ENCODE results near the gene NSMF. TPM values are rescaled to one million over a fixed set of nuclear protein-coding genes. Genes with fewer than 3 reads are reported as not detected.

Gene NSMF
- total RNA-seq, 1 donor from 2014 or later: 67.8 TPM

DNA sequence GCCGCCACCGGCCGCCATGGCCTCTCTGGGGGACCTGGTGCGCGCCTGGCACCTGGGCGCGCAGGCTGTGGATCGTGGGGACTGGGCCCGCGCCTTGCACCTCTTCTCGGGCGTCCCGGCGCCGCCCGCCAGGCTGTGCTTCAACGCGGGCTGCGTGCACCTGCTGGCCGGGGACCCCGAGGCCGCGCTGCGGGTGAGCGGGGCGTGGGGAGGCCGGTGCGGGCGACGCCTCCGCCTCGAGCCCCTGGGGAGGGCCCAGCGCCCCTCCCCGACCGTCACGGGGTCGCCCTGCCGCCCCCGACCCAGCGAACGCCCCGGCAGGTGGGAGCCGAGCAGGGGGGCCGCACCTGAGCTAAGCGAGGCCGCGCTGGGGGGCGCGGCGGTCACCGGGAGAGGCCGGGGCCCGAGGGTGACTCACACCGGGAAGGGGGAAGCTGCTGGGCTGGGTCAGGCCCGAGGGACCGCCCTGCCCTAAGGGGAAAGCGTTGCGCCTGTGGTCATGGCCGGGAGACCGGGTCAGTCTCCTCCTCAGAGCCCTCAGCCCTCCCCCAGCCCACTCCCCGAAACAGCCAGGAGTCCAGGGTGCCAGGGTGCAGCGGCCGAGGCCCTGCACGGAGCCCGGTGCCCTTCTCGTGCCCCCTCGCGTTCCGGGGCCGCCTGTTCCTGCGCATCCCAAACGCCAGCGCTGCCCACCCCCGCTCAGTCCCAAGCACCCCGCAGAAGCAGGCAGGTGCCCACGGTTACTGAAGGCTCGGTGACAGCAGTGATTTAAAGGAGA, 35.4 kb downstream of the NSMF start:
- Mint-ChIP-seq H3K27ac (no peak overlapping the region), H3K9me3 (no peaks in the 10 kb centered on the region), H3K36me3 (no peaks in the 10 kb centered on the region), H3K4me1 (ENCODE audit: unreplicated experiment) (peaks cover 15% of the 10 kb centered on the region), H3K4me3 (peak overlapping the region; percentile 77), H3K27me3 (no peaks in the 10 kb centered on the region)
- TF ChIP-seq, protein P1, sequence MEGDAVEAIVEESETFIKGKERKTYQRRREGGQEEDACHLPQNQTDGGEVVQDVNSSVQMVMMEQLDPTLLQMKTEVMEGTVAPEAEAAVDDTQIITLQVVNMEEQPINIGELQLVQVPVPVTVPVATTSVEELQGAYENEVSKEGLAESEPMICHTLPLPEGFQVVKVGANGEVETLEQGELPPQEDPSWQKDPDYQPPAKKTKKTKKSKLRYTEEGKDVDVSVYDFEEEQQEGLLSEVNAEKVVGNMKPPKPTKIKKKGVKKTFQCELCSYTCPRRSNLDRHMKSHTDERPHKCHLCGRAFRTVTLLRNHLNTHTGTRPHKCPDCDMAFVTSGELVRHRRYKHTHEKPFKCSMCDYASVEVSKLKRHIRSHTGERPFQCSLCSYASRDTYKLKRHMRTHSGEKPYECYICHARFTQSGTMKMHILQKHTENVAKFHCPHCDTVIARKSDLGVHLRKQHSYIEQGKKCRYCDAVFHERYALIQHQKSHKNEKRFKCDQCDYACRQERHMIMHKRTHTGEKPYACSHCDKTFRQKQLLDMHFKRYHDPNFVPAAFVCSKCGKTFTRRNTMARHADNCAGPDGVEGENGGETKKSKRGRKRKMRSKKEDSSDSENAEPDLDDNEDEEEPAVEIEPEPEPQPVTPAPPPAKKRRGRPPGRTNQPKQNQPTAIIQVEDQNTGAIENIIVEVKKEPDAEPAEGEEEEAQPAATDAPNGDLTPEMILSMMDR (conservative IDR thresholded peaks at IDR 0.05): peak; percentile 57
- DNase-seq (ENCODE audit: extremely low spot score, unreplicated experiment): no peak

DNA sequence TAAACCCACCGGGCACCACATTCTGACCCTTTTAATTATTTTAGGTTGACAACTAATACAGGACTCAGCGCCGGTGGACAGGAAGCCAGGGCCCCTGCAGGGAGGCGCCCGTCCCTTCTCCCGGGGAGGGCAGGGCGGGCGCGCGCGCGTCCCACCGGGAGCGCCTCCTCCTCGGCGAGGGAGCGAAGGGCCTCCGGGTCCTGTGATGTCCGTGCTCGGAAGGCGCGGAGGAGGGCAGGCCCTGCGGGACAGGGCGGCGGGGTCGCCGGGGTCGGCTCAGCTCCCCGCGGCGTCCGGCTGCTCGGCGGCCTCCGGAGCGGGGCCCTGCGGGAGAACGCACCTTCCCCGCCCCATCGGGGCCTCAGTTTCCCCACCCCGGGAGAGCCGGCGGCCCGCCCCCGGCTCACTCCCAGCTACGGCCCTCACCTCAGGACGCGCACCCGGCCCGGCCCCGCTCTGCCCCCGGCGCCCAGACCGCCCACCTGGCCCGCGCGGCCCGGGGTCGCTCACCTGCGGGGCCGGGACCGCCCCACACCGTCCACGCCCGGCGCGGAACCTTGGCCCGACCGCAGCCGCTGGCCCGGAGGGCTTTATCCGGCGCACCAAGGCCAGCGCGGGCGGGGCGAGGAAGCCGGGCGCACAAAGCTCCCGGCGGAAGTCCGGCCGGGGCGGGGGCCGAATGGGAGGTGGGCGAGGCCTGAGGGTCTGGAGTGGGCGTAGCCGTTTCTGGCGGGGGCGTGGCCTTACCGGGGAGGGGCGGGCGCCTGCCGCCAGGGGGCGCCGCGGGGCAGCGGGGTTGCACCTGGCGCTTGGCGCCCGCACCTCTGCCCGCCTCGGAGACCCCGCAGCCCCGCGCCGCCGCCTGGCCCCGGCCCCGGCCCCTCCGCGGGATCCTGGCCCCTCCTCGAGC, 36.3 kb downstream of the NSMF start, which contains the start of the genes EXD3 and NOXA1:
EXD3 (minus strand) TSS at position 559 of the 910 bp plus-strand sequence. CDS start 27,805 bp downstream, outside the sequence.
NOXA1 (plus strand) TSS at position 790 of the 910 bp plus-strand sequence. CDS start 137 bp downstream, outside the sequence.
- Mint-ChIP-seq H3K4me1 (ENCODE audit: unreplicated experiment) (peaks cover 15% of the 10 kb centered on the region), H3K27ac (peak within 1 kb of the TSS; percentile 56), H3K36me3 (no peaks in the 10 kb centered on the region), H3K4me3 (peak within 1 kb of the TSS; percentile 89), H3K27me3 (no peaks in the 10 kb centered on the region), H3K9me3 (no peaks in the 10 kb centered on the region)
- TF ChIP-seq, protein P1 (conservative IDR thresholded peaks at IDR 0.05): peak; percentile 80
- peak; percentile 97 for DNase-seq (ENCODE audit: extremely low spot score, unreplicated experiment)

DNA sequence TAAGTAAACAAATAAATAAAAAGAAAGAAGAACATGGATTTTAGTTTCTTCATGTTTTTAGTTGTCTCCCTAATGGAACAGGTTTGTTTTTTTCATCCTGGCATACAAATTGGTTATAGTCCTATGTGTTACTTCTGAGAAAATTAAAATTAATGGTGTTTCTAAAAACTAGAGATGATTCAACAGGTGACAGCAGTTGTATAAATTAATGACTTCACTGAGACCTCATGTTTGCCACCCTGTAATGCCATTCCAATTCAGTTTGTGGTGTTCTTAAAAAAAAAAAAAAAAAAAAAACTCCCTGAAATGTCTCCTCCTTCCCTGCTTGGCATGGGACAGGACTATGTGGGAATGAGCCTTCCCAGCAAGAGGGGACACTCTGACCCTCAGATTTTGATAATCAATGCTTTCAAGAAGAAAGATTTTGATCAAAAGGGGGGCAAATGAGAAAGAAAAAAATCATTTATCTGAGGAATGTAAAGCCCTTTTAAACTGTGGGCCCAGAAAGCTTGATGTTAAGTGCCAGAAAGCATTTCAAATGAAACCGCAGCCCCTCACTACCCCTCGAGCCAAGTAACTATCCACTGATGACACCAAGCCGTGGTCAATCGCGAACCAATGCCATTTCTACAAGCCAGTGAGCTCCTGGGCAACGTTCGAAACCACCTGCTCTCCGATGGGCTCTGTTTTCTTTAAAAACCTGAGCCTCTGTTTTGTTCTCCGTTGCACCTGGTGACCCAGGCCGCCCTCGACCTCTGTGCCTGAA, 37.1 kb downstream of the NSMF start:
- Mint-ChIP-seq H3K36me3 (no peaks in the 10 kb centered on the region), H3K27ac (peak overlapping the region; percentile 56), H3K9me3 (no peaks in the 10 kb centered on the region), H3K4me1 (ENCODE audit: unreplicated experiment) (peaks cover 15% of the 10 kb centered on the region), H3K27me3 (no peaks in the 10 kb centered on the region), H3K4me3 (peak overlapping the region; percentile 89)
- TF ChIP-seq, protein P1 (conservative IDR thresholded peaks at IDR 0.05): no peak
- no peak for DNase-seq (ENCODE audit: extremely low spot score, unreplicated experiment)

DNA sequence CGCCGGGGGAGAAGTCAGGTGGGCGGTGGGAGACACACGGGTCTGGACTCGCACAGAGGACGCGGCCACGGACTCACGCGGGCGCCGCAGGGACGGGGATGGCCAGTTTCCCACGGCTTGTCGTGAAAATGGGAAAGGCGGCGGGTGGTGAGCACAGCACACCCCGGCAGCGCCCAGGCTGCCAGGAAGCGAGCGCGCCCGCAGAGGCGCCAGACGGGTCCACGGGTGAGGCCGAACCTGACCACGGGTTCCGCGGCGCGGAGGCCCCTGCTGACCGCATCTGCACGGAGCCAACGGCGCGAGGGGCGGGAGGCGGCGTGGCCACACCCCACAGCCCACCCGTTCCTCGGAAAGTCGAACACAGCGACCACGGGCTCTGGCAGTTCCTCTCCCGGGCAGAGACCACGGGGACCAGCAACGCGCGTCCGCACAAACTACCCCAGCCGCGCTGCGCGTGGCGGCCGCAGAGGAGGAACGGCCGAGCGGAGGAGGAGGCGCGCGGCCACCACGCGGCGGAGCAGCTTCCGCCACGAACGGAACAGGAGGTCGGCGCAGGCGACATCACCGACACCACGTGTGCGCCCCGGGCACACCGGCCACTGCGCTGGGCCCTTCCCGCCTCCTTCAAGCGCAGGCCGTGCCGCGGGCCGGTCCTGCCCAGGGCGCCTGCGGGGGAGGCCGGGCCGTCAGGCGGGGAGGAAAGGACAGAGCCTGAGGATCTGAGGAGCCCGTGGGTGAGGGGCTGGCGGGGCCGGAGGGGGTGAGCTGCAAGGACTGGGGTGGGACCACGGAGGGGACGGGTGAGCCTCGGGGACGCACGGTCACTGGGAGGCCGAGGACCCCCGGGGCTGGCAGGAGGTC, 41.7 kb downstream of the NSMF start:
- no peaks in the 10 kb centered on the region for H3K36me3 Mint-ChIP-seq
- peaks cover 12% of the 10 kb centered on the region for H3K4me1 Mint-ChIP-seq (ENCODE audit: unreplicated experiment)
- TF ChIP-seq, protein P1 (conservative IDR thresholded peaks at IDR 0.05): no peak
- no peak for DNase-seq (ENCODE audit: extremely low spot score, unreplicated experiment)
- no peak overlapping the region for H3K27ac Mint-ChIP-seq
- H3K9me3 Mint-ChIP-seq: no peaks in the 10 kb centered on the region
- no peaks in the 10 kb centered on the region for H3K27me3 Mint-ChIP-seq
- H3K4me3 Mint-ChIP-seq: no peak overlapping the region
